GM18498 (cell line): Measurements from ENCODE around the gene ACIN1.

Source experiments
- ATAC-seq: cut with Tn5 transposase; IDR thresholded peaks from one replicate; pipeline ENCODE4 v1.9.1; 2021; ENCODE audit warnings: mild to moderate bottlenecking, moderate library complexity; ENCODE audit not compliant: unreplicated experiment

The ACIN1 gene

GRCh38 chr14:23045419-23046357, 49.2 kb downstream of the ACIN1 start:
- ATAC-seq: no peak

- ATAC-seq: no peak
Measured at GRCh38 chr14:23044840-23045239, 50.1 kb downstream of the ACIN1 start.

GRCh38 chr14:23043754-23044153, 51.2 kb downstream of the ACIN1 start:
- ATAC-seq: no peak

- ATAC-seq: no peak
Measured at GRCh38 chr14:23043145-23043544, 51.8 kb downstream of the ACIN1 start.

GRCh38 chr14:23042162-23042965, 52.6 kb downstream of the ACIN1 start, which contains the start of gene PSMB11:
Gene PSMB11 (plus strand): TSS chr14:23042212. CDS start chr14:23042226, 14 bp downstream.
- ATAC-seq: no peak

- no peak for ATAC-seq
Measured at GRCh38 chr14:23041729-23042128, 53.2 kb downstream of the ACIN1 start.

DNA sequence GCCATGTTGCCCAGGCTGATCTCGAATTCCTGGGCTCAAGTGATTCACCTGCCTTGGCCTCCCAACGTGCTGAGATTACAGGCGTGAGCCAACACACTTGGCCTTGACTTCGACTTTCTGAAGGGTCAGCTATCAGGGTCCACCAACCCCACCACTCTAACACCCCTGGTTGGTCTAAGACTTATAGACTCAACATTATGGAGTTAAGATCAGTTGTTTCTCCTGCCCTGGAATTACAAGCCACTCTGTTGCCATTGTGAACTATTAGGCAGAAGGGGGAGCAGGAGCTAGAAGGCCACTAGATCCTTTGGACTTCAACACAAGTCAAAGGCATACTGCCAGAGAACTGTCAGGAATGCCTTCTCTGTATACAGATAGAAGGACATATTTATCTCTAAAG, 54.8 kb downstream of the ACIN1 start:
- no peak for ATAC-seq

DNA sequence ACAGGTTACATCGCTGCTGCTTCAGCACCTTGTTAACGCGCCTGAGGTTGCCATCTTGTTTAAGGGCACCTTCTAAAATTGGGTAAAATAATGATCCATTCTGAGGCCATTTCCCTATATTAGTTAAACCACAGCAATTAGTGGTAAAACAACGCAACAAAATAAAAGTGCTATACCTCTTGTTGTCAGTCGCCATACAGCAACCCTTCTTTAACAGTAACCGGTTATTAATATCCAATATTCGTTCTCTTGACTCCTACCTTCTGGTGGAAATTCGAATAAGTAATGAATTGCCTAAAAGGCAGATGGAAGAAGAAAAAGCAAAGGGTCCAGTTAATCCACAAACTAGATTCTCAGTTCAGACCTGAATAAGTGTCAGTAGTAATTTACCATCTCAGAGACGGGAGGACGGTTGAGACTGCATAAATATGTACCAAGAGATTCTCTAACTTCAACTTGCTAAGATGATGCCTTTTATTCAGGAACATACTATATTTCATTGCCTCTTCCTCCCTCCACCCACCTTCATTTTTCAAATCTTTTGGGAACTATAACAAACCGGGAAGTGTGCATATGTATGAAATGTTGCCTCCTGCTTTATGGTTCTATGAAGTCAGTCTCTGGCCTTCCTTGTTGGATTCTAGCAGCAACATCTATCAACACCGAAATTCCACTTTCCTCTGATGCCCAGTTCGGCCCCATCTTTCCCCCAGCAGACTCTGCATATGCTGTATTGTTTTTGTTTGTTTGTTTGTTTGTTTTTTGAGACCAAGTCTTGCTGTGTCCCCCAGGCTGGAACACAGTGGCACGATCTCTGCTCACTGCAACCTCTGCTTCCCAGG, 59.4 kb downstream of the ACIN1 start:
- ATAC-seq: no peak

DNA sequence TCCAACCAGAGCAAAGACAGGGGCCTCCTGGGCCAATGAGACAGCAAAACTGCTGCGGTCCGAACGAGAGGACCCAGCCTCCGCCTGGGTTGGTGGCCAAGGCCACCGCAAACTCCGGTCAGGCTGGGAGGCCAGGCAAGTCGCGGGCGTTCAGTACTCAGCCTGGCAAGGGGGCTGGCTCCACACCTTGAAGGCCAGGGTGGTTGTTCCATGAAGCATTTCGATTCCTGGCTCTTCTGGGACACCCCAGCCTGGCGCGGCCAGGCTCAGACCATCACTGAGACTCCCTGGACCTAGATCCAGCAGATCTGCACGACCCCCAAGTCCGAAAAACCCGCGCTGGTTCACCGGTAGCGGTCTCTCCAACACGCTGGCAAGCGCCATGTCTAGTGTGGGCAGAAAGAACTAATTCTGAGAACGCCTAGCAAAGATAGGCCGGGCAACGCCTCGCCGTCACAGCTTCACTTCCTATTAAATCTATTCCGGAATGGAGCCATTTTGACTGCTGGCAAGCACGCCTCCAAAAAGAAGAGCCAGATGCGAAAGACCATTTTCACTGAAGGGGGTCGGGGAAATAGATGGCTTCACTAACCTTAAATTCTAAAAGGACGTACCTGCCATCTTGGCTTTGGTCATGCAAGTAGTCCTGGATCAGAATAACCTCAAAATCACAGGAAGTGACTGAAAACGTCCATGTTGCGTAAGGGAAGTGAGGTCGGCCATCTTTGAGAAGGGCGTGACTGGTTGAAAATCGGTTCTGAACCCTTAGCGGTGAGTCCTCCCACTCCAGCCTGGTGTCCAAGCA, 60.2 kb downstream of the ACIN1 start, which contains the start of gene PSMB5:
Gene PSMB5 (minus strand): TSS at position 403 of the 805 bp plus-strand sequence. CDS start 19 bp downstream, at position 384.
- ATAC-seq: peak; percentile 92

DNA sequence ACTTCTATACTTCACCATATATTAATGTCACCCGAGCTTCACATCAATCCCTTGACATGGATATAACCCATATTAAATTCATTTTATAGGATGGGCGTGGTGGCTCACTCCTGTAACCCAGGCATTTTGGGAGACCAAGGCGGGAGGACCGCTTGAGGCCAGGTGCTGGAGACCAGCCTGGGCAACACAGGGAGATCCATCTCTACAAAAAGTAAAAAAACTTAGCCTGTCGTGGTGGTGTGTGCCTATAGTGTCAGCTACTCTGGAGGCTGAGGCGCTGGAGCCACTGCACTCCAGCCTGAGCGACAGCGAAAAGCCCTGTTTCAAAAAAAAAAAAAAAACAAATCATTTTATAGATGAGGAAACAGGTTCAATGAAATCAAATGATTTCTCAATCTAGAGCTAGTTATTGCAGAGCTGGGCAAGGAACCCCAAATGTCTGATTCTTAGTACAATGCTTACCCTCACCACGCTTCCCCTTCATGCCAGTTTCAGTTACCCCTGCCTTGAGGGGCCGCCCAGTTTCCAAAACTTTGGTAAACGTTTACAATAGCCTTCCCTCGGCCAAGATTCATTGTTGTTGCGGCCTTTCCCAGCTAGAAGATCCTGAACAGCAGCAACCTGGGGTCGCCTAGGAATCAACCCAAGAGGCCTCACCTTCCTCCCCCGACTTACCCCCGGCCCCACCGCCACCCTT, 61.0 kb downstream of the ACIN1 start:
- ATAC-seq: no peak

DNA sequence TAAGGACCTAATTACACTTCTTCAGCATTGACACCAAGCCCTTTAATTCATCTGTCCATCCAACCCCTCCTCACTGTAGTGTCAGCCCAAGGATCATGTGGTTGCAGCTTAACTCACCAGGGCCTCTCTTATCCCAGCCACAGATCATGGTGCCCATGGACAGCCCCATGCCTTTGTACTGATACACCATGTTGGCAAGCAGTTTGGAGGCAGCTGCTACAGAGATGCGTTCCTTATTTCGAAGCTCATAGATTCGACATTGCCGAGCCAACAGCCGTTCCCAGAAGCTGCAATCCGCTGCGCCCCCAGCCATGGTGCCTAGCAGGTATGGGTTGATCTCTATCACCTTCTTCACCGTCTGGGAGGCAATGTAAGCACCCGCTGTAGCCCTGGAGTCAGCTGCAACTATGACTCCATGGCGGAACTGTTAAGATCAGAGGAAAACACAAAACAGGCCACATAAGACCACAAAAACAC, 61.6 kb downstream of the ACIN1 start:
- no peak for ATAC-seq

GRCh38 chr14:23030936-23031335, 64.0 kb downstream of the ACIN1 start:
- no peak for ATAC-seq

DNA sequence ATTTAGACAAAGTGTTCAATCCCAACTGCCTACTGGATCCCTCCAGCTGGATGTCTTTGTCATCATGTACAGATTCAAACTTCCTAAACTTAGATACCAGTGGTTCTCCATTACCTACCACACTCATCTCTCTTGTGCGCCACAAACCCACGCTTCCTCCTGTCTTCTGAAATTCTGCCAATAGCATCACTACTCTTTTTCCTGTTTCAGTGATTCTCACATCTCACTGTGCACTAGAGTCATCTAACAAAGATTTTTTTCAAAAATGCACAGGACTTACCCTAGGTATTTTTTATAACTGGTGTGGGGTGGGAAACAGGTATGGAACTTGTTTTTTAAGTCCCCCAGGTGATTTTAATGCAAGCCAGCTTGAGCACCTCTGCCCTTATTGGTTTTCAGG, 66.1 kb downstream of the ACIN1 start:
- no peak for ATAC-seq

- ATAC-seq: no peak
Measured at GRCh38 chr14:23025151-23025814, 69.7 kb downstream of the ACIN1 start.

- ATAC-seq: no peak
Measured at GRCh38 chr14:23024612-23025075, 70.3 kb downstream of the ACIN1 start.

GRCh38 chr14:23023795-23024152, 71.2 kb downstream of the ACIN1 start:
- ATAC-seq: no peak

DNA sequence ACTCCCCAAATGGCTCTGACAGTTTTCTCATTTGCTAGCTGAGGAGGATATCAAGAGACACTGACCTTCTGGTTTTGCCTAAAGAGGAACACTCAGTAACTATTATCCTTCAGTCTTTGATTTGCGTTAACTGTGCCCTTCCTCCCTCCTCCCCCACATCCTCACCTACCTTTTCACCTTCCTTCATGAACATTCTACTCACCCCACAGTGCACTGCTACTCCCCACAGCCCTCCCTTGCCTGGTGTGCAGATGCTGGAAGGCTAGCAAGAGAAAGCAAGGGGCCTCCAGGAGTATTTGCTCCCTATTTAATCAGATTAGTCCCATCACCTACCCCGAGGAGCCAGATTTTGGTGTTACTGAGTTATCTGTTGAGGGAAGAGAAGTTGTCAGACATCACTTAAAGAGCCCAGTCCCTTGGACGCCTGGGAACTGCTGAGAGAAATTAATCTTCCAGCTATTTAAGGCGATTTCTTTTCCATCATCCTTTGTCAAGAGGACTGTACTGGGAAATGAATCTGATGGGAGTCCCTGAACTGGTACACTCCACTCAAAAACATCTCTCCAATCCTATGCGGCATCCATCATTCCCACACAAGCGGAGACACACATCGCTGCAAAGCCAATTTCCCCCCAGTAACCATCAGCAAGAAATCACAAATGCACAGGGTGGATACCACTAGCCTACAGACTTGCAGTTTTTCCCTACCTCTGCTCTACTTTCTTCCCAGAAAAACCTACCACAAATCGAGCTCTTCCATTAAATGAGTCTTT, 71.7 kb downstream of the ACIN1 start:
- ATAC-seq: no peak
